Measurements from ENCODE around the gene APOBEC3F.

APOBEC3F gene

GRCh38 chr22:39087881-39088684, 47.4 kb downstream of the APOBEC3F start:
- no peak overlapping the region for H3K4me3 ChIP-seq (ENCODE audit: low read length)
- no peak for DNase-seq (ENCODE audit: low read depth, low spot score)

DNA sequence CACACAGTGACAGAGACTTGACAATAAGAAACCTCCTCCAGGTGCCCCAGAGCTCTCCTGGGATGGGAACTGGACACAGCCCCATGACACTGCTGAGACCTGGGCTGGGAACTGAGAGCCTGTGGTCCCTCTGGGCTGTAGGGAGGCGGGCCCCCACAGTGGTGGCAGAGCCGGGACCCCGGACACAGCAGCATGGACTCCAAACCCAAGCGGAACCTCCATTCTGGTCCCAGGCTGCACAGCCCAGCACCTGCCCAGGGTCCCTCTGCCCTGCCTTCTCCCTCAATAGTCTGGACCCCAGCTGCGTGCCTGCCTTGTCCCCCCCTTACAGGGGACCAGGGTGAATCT, 48.0 kb downstream of the APOBEC3F start:
- no peak for DNase-seq (ENCODE audit: low read depth, low spot score)
- H3K4me3 ChIP-seq (ENCODE audit: low read length) = no peak overlapping the region

DNA sequence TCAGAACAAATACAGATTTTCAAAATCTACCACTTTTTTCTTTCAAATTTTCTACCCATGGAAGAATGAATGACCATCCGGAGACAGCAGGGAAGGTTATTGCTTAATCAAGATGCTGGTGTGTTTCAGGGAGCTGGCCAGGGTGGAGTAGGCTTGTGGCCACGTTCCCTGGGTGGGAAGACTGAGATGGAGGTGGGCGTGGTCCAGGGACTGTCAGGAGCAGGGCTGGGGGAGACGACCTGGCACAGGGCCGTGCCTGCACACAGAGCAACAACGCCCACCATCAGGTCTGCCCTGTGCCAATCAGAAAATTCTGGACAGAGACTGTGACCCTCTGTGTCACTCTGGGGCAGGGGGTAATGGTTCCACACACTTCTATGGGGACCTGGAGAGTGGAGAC, 49.3 kb downstream of the APOBEC3F start:
- DNase-seq (ENCODE audit: low read depth, low spot score) = no peak
- H3K4me3 ChIP-seq (ENCODE audit: low read length) = peak overlapping the region; percentile 21

DNA sequence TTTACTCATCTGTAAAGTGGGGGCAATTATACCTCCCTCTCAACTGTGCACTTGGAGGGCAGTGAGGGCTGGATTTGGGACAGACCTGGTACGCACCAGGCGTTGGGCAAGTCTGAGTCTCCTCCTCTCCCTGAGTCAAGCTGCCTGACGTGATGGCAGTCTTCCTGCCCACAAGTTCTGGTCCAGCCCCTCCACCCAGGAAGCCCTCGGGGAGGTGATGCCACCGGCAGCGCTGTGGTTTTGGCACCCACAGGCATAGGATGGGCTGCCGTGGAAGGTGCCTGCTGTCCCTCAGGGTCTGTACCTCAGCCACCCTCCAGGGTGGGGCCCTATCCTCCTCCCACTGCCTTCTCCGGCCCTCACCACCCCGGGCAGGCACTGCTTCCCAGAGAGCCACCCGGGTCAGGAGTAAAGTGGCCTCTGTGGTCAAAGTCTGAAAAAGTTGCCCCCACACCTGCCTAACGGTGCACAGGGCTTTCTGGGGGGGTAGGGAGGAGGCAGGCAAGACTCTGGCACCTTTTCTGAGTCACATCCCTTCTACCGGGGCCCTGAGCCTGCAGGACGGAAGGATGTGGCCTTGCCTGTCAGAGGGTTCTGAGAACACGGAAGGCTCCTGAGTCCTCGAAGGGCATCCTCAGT, 49.9 kb downstream of the APOBEC3F start:
- DNase-seq (ENCODE audit: low read depth, low spot score) = peak; percentile 71
- H3K4me3 ChIP-seq (ENCODE audit: low read length) = peak overlapping the region; percentile 21

GRCh38 chr22:39091126-39092081, 50.7 kb downstream of the APOBEC3F start:
- H3K4me3 ChIP-seq (ENCODE audit: low read length) = no peak overlapping the region

DNA sequence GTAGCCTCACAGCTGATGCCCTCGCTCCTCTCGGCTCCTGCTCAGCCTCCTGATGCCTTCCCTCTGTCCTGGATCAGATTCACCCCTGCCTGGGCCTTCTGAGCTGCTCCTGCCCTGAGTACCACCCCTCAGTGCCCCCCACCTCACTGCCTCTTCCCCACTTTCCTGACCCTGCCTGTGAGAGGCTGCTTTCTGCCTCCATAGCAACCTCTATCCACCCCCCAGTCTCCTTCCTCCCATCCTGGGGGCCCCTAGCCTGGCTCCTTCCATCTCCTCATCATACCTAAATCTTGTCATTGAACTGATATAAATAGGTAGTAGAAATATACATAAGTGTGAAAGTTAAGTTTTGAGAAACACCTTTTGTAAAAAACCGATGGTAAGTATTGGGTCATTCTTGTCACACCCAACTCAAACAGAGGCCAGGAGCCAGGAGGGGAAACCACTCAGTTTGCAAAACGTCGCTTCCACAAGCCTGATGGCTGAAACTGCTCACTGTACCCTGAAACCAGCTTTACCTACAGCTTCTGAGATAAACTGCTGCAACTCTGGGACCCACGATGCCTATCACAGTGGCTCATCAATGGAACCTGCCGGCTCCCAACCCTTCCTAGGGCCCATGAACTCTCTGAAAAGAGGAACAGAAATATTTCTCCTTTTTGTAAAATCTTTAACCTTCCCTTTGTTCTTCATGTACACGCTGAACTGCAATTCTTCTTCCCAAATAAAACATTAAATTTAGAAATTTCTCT, 51.6 kb downstream of the APOBEC3F start:
- H3K4me3 ChIP-seq (ENCODE audit: low read length) = no peak overlapping the region
- no peak for DNase-seq (ENCODE audit: low read depth, low spot score)

More at GRCh38 chr22:39091126-39092081, 50.7 kb downstream of the APOBEC3F start:
- DNase-seq (ENCODE audit: low read depth, low spot score) = no peak

GRCh38 chr22:39094717-39095389, 54.2 kb downstream of the APOBEC3F start:
- DNase-seq (ENCODE audit: low read depth, low spot score) = no peak
- no peak overlapping the region for H3K4me3 ChIP-seq (ENCODE audit: low read length)

GRCh38 chr22:39095971-39096370, 55.3 kb downstream of the APOBEC3F start:
- no peak for DNase-seq (ENCODE audit: low read depth, low spot score)
- no peak overlapping the region for H3K4me3 ChIP-seq (ENCODE audit: low read length)

GRCh38 chr22:39097098-39098020, 56.7 kb downstream of the APOBEC3F start, which contains the start of gene APOBEC3H:
TSS of gene APOBEC3H (plus strand) at chr22:39097244. CDS start at chr22:39100279, 3,035 bp downstream.
- H3K4me3 ChIP-seq (ENCODE audit: low read length) = no peak within 1 kb of the TSS
- DNase-seq (ENCODE audit: low read depth, low spot score) = no peak

GRCh38 chr22:39098026-39098425, 57.4 kb downstream of the APOBEC3F start:
- no peak for DNase-seq (ENCODE audit: low read depth, low spot score)
- H3K4me3 ChIP-seq (ENCODE audit: low read length) = no peak overlapping the region

- DNase-seq (ENCODE audit: low read depth, low spot score) = no peak
- no peak overlapping the region for H3K4me3 ChIP-seq (ENCODE audit: low read length)
These were observed 57.9 kb downstream of the APOBEC3F start for GRCh38 chr22:39098576-39098975.

- DNase-seq (ENCODE audit: low read depth, low spot score) = no peak
- no peak overlapping the region for H3K4me3 ChIP-seq (ENCODE audit: low read length)
These were observed 60.6 kb downstream of the APOBEC3F start for GRCh38 chr22:39101226-39101625.

DNA sequence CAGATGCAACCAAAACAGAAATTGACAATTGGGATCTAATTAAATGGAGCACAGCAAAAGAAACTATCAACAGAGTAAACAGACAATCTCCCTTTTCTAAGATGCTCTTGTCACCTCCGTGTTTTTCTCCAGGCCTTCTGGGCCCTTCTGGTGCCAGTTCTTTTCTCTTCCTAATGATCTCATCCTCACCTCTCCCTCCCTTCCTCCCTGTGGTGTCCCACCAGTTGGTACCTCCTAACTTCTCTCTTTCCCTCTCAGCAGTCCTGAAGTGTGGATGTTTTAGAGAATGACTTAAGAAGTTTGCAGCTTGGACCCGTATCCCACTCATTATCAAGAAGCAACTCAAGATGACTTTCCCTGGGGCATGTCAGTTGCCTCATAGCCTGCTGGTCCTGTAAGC, 62.8 kb downstream of the APOBEC3F start:
- no peak for DNase-seq (ENCODE audit: low read depth, low spot score)
- no peak overlapping the region for H3K4me3 ChIP-seq (ENCODE audit: low read length)
